ENCODE data around the gene NAV2.

NAV2 gene

GRCh38 chr11:20090654-20091374, 378.2 kb downstream of the NAV2 start:
- H3K4me3 ChIP-seq (ENCODE audit: low read length) = no peak overlapping the region
- no peak for TF ChIP-seq ZNF274 (IDR thresholded peaks at IDR 0.05; ENCODE audit: low read depth, low read length)

- no peak for TF ChIP-seq ZNF274 (IDR thresholded peaks at IDR 0.05; ENCODE audit: low read depth, low read length)
- H3K4me3 ChIP-seq (ENCODE audit: low read length) = no peak overlapping the region
Observed at GRCh38 chr11:20093775-20094174, 381.1 kb downstream of the NAV2 start.

GRCh38 chr11:20095189-20095588, 382.6 kb downstream of the NAV2 start:
- TF ChIP-seq ZNF274 (IDR thresholded peaks at IDR 0.05; ENCODE audit: low read depth, low read length) = no peak

GRCh38 chr11:20097319-20098221, 384.9 kb downstream of the NAV2 start:
- no peak for TF ChIP-seq ZNF274 (IDR thresholded peaks at IDR 0.05; ENCODE audit: low read depth, low read length)
- no peak overlapping the region for H3K4me3 ChIP-seq (ENCODE audit: low read length)

More at GRCh38 chr11:20095189-20095588, 382.6 kb downstream of the NAV2 start:
- no peak overlapping the region for H3K4me3 ChIP-seq (ENCODE audit: low read length)

GRCh38 chr11:20099527-20099926, 386.9 kb downstream of the NAV2 start:
- no peak for TF ChIP-seq ZNF274 (IDR thresholded peaks at IDR 0.05; ENCODE audit: low read depth, low read length)
- no peak overlapping the region for H3K4me3 ChIP-seq (ENCODE audit: low read length)

- no peak overlapping the region for H3K4me3 ChIP-seq (ENCODE audit: low read length)
- TF ChIP-seq ZNF274 (IDR thresholded peaks at IDR 0.05; ENCODE audit: low read depth, low read length) = no peak
Observed at GRCh38 chr11:20102397-20102796, 389.8 kb downstream of the NAV2 start.

- no peak for TF ChIP-seq ZNF274 (IDR thresholded peaks at IDR 0.05; ENCODE audit: low read depth, low read length)
- H3K4me3 ChIP-seq (ENCODE audit: low read length) = no peak overlapping the region
Observed at GRCh38 chr11:20103281-20103680, 390.6 kb downstream of the NAV2 start.

GRCh38 chr11:20105427-20105826, 392.8 kb downstream of the NAV2 start:
- TF ChIP-seq ZNF274 (IDR thresholded peaks at IDR 0.05; ENCODE audit: low read depth, low read length) = no peak

GRCh38 chr11:20109731-20110445, 397.3 kb downstream of the NAV2 start:
- no peak overlapping the region for H3K4me3 ChIP-seq (ENCODE audit: low read length)
- TF ChIP-seq ZNF274 (IDR thresholded peaks at IDR 0.05; ENCODE audit: low read depth, low read length) = no peak

More at GRCh38 chr11:20105427-20105826, 392.8 kb downstream of the NAV2 start:
- H3K4me3 ChIP-seq (ENCODE audit: low read length) = no peak overlapping the region

GRCh38 chr11:20110908-20111669, 398.5 kb downstream of the NAV2 start:
- H3K4me3 ChIP-seq (ENCODE audit: low read length) = no peak overlapping the region
- no peak for TF ChIP-seq ZNF274 (IDR thresholded peaks at IDR 0.05; ENCODE audit: low read depth, low read length)

- H3K4me3 ChIP-seq (ENCODE audit: low read length) = no peak overlapping the region
- TF ChIP-seq ZNF274 (IDR thresholded peaks at IDR 0.05; ENCODE audit: low read depth, low read length) = no peak
Observed at GRCh38 chr11:20111871-20112270, 399.2 kb downstream of the NAV2 start.

GRCh38 chr11:20112291-20113148, 399.9 kb downstream of the NAV2 start:
- no peak overlapping the region for H3K4me3 ChIP-seq (ENCODE audit: low read length)
- no peak for TF ChIP-seq ZNF274 (IDR thresholded peaks at IDR 0.05; ENCODE audit: low read depth, low read length)

GRCh38 chr11:20113149-20113438, 400.5 kb downstream of the NAV2 start:
- no peak overlapping the region for H3K4me3 ChIP-seq (ENCODE audit: low read length)
- no peak for TF ChIP-seq ZNF274 (IDR thresholded peaks at IDR 0.05; ENCODE audit: low read depth, low read length)
